Measurements from ENCODE around the gene SLC5A11. TPM values are rescaled to one million over a fixed set of nuclear protein-coding genes. Genes with fewer than 3 reads are reported as not detected.
A peak's percentile ranks its signal among the peaks of the same experiment; 100 is the strongest.

The SLC5A11 gene
- total RNA-seq, 1 experiment from 2014 or later: 5.7 TPM

- H3F3A ChIP-seq (ENCODE audit: insufficient read depth, low read depth): peaks cover 9% of the 10 kb centered on the region; the same call in 1 of the 2 replicates
- H3K4me2 ChIP-seq: no peak overlapping the region
- H3K4me1 ChIP-seq (replicated peaks; ENCODE audit: insufficient read depth): peaks cover 13% of the 10 kb centered on the region
- H2AFZ ChIP-seq: no peak overlapping the region
- H4K20me1 ChIP-seq (ENCODE audit: insufficient read depth): no peaks in the 10 kb centered on the region
- H3K36me3 ChIP-seq (ENCODE audit: low read depth): no peaks in the 10 kb centered on the region
- H3K79me2 ChIP-seq (ENCODE audit: low read depth): no peaks in the 10 kb centered on the region
- ChIA-PET POLR2A (ENCODE audit: unreplicated experiment) (interaction anchor here (0.6 kb wide), 1 partner anchor 58 kb away, joined by 6 read pairs; no protein-coding TSS in a partner anchor), CTCF (no interaction called here)
- DNase-seq: no peak
- no peak overlapping the region for H3K4me3 ChIP-seq
- H3K27me3 ChIP-seq (ENCODE audit: insufficient read depth, low read depth): no peaks in the 10 kb centered on the region
- TF ChIP-seq CTCF (conservative IDR thresholded peaks at IDR 0.05) (no peak), EZH2 (IDR thresholded peaks at IDR 0.05; ENCODE audit: low read depth) (no peak)
- no TSS peak for BruUV-seq (replicated peaks)
- no peak overlapping the region for H3K27ac ChIP-seq
- intact Hi-C loops (cut with micrococcal nuclease; ENCODE audit: unreplicated experiment): loop anchor here (10.0 kb wide), 2 partner anchors 68 to 388 kb away; no protein-coding TSS in a partner anchor
- no peaks in the 10 kb centered on the region for H3K9me2 ChIP-seq (ENCODE audit: insufficient read depth)
- no peaks in the 10 kb centered on the region for H3K9me3 ChIP-seq (ENCODE audit: insufficient read depth, low read depth)
These were observed 8.9 kb upstream of the SLC5A11 start for GRCh38 chr16:24836836-24837235.

- no peak overlapping the region for H3K4me3 ChIP-seq
- no TSS peak for BruUV-seq (replicated peaks)
- intact Hi-C loops (cut with micrococcal nuclease; ENCODE audit: unreplicated experiment): loop anchor here (10.0 kb wide), 2 partner anchors 67 to 387 kb away; no protein-coding TSS in a partner anchor
- H3F3A ChIP-seq (ENCODE audit: insufficient read depth, low read depth): peaks cover 9% of the 10 kb centered on the region; the same call in 1 of the 2 replicates
- no peaks in the 10 kb centered on the region for H4K20me1 ChIP-seq (ENCODE audit: insufficient read depth)
- H3K36me3 ChIP-seq (ENCODE audit: low read depth): no peaks in the 10 kb centered on the region
- H3K79me2 ChIP-seq (ENCODE audit: low read depth): no peaks in the 10 kb centered on the region
- H3K4me2 ChIP-seq: no peak overlapping the region
- H3K9me3 ChIP-seq (ENCODE audit: insufficient read depth, low read depth): no peaks in the 10 kb centered on the region
- ChIA-PET CTCF (interaction anchor here (0.6 kb wide), 1 partner anchor 12 kb away, joined by 4 read pairs; no protein-coding TSS in a partner anchor), POLR2A (ENCODE audit: unreplicated experiment) (interaction anchor here (0.6 kb wide), 1 partner anchor 161 kb away, joined by 7 read pairs; no protein-coding TSS in a partner anchor)
- H3K9me2 ChIP-seq (ENCODE audit: insufficient read depth): no peaks in the 10 kb centered on the region
- peaks cover 13% of the 10 kb centered on the region for H3K4me1 ChIP-seq (replicated peaks; ENCODE audit: insufficient read depth)
- no peak for DNase-seq
- TF ChIP-seq CTCF (conservative IDR thresholded peaks at IDR 0.05) (no peak), EZH2 (IDR thresholded peaks at IDR 0.05; ENCODE audit: low read depth) (no peak)
- no peak overlapping the region for H3K27ac ChIP-seq
- H2AFZ ChIP-seq: no peak overlapping the region
- no peaks in the 10 kb centered on the region for H3K27me3 ChIP-seq (ENCODE audit: insufficient read depth, low read depth)
These were observed 7.8 kb upstream of the SLC5A11 start for GRCh38 chr16:24837969-24838368.

- Histone ChIP-seq H3K27ac (peak overlapping the region; percentile 65), H3F3A (ENCODE audit: insufficient read depth, low read depth) (peaks cover 10% of the 10 kb centered on the region), H4K20me1 (ENCODE audit: insufficient read depth) (no peaks in the 10 kb centered on the region), H3K9me2 (ENCODE audit: insufficient read depth) (no peaks in the 10 kb centered on the region), H2AFZ (peak overlapping the region; percentile 56; the same call in 1 of the 2 replicates), H3K4me3 (no peak overlapping the region), H3K79me2 (ENCODE audit: low read depth) (no peaks in the 10 kb centered on the region), H3K4me2 (peak overlapping the region; percentile 60), H3K36me3 (ENCODE audit: low read depth) (no peaks in the 10 kb centered on the region), H3K27me3 (ENCODE audit: insufficient read depth, low read depth) (no peaks in the 10 kb centered on the region), H3K9me3 (ENCODE audit: insufficient read depth, low read depth) (no peaks in the 10 kb centered on the region), H3K4me1 (replicated peaks; ENCODE audit: insufficient read depth) (peaks cover 17% of the 10 kb centered on the region)
- TF ChIP-seq EZH2 (IDR thresholded peaks at IDR 0.05; ENCODE audit: low read depth): no peak
- no peak for TF ChIP-seq CTCF (conservative IDR thresholded peaks at IDR 0.05)
- intact Hi-C loops (cut with micrococcal nuclease; ENCODE audit: unreplicated experiment): loop anchor here (10.0 kb wide), 2 partner anchors 66 to 386 kb away; no protein-coding TSS in a partner anchor
- ChIA-PET CTCF (interaction anchor here (0.6 kb wide), 1 partner anchor 12 kb away, joined by 4 read pairs; no protein-coding TSS in a partner anchor), POLR2A (ENCODE audit: unreplicated experiment) (interaction anchor here (0.6 to 0.7 kb wide), 2 partner anchors 40 to 160 kb away, joined by 4 to 7 read pairs; no protein-coding TSS in a partner anchor)
- BruUV-seq (replicated peaks): TSS peak; percentile 21
- DNase-seq: peak; percentile 39 to 53
These were observed 7.1 kb upstream of the SLC5A11 start for GRCh38 chr16:24838554-24839266.
